WTC11 (cell line): Measurements from ENCODE around the gene MN1. TPM values are rescaled to one million over a fixed set of nuclear protein-coding genes. Genes with fewer than 3 reads are reported as not detected.

Source experiments
- ATAC-seq: fragments of 200-7000 bp; cut with Tn5 transposase; 2 replicates; pipeline ENCODE4 v1.10.0; 2021; ENCODE audit warnings: mild to moderate bottlenecking, moderate library complexity
- CTCF ChIA-PET: fragments of 300-600 bp; sonication (Branson Sonifier 250); formaldehyde crosslinking; loops from one replicate; lab custom pipeline; 2021; ENCODE audit warnings: antibody characterized with exemption; lab: Charles Lee
- POLR2A ChIA-PET: fragments of 350-600 bp; sonication (Branson Sonifier 250); formaldehyde crosslinking; loops from one replicate; lab custom pipeline; 2021; ENCODE audit warnings: antibody characterized with exemption; lab: Charles Lee
- DNase-seq: peaks from one replicate; pipeline ENCODE4 v3.0.0; 2021; ENCODE audit warnings: low spot score
- H3K27ac Mint-ChIP-seq: 2 replicates; pipeline ENCODE4 v1.8.0; 2021; ENCODE audit warnings: mixed read lengths
- H3K27me3 Mint-ChIP-seq: 2 replicates; pipeline ENCODE4 v1.8.0; 2021; ENCODE audit warnings: low read depth, mild to moderate bottlenecking, moderate library complexity, mixed read lengths
- H3K36me3 Mint-ChIP-seq: 2 replicates; pipeline ENCODE4 v1.8.0; 2021; ENCODE audit warnings: mixed read lengths
- H3K4me1 Mint-ChIP-seq: 2 replicates; pipeline ENCODE4 v1.8.0; 2022; ENCODE audit warnings: mixed read lengths
- H3K4me3 Mint-ChIP-seq: 2 replicates; pipeline ENCODE4 v1.8.0; 2021; ENCODE audit warnings: mild to moderate bottlenecking, moderate library complexity, mixed read lengths
- H3K9me3 Mint-ChIP-seq: 2 replicates; pipeline ENCODE4 v1.8.0; 2021; ENCODE audit warnings: mixed read lengths
- AFF4 ChIP-seq: sonication (generic); formaldehyde crosslinking; IDR thresholded peaks from 2 replicates; pipeline ENCODE4 v1.8.1; 2023; ENCODE audit warnings: mild to moderate bottlenecking, missing genetic modification reagents, borderline replicate concordance
- ARID4B ChIP-seq: sonication (generic); formaldehyde crosslinking; IDR thresholded peaks from 2 replicates; pipeline ENCODE4 v1.8.0; 2023; ENCODE audit warnings: missing genetic modification reagents, mild to moderate bottlenecking, borderline replicate concordance
- CREM ChIP-seq: sonication (generic); formaldehyde crosslinking; IDR thresholded peaks from 2 replicates; pipeline ENCODE4 v1.8.1; 2022; ENCODE audit warnings: mild to moderate bottlenecking, missing genetic modification reagents, moderate library complexity
- ETV6 ChIP-seq: sonication (generic); formaldehyde crosslinking; IDR thresholded peaks from 2 replicates; pipeline ENCODE4 v1.8.1; 2022; ENCODE audit warnings: mild to moderate bottlenecking, missing genetic modification reagents
- GABPB1 ChIP-seq: sonication (generic); formaldehyde crosslinking; IDR thresholded peaks from 2 replicates; pipeline ENCODE4 v1.8.1; 2023; ENCODE audit warnings: mild to moderate bottlenecking, missing genetic modification reagents
- HMGXB4 ChIP-seq: sonication (generic); formaldehyde crosslinking; IDR thresholded peaks from 2 replicates; pipeline ENCODE4 v1.8.1; 2023; ENCODE audit warnings: mild to moderate bottlenecking, moderate library complexity, missing genetic modification reagents
- JUN ChIP-seq: sonication (generic); formaldehyde crosslinking; IDR thresholded peaks from 2 replicates; pipeline ENCODE4 v1.8.0; 2023; ENCODE audit warnings: mild to moderate bottlenecking, missing genetic modification reagents
- MAX ChIP-seq: sonication (generic); formaldehyde crosslinking; IDR thresholded peaks from 2 replicates; pipeline ENCODE4 v1.8.0; 2022; ENCODE audit warnings: mild to moderate bottlenecking, missing genetic modification reagents
- MLX ChIP-seq: sonication (generic); formaldehyde crosslinking; IDR thresholded peaks from 2 replicates; pipeline ENCODE4 v1.8.1; 2023; ENCODE audit warnings: mild to moderate bottlenecking, missing genetic modification reagents, moderate library complexity
- MXD4 ChIP-seq: fragments of 250-450 bp; sonication (Bioruptor Pico); IDR thresholded peaks from 2 replicates; pipeline ENCODE4 v1.8.0; 2021; ENCODE audit warnings: mild to moderate bottlenecking, moderate library complexity, borderline replicate concordance
- MYBL2 ChIP-seq: sonication (generic); formaldehyde crosslinking; IDR thresholded peaks from 2 replicates; pipeline ENCODE4 v1.8.1; 2023; ENCODE audit warnings: mild to moderate bottlenecking, moderate library complexity, missing genetic modification reagents
- NFATC4 ChIP-seq: fragments of 250-450 bp; sonication (Bioruptor Pico); IDR thresholded peaks from 2 replicates; pipeline ENCODE4 v1.9.0; 2021; ENCODE audit warnings: mild to moderate bottlenecking
- NFYB ChIP-seq: sonication (generic); formaldehyde crosslinking; conservative IDR thresholded peaks from 2 replicates; pipeline ENCODE4 v1.8.0; 2022; ENCODE audit warnings: low read depth, missing genetic modification reagents
- NR2C2 ChIP-seq: sonication (generic); formaldehyde crosslinking; IDR thresholded peaks from 2 replicates; pipeline ENCODE4 v1.8.0; 2022; ENCODE audit warnings: mild to moderate bottlenecking, missing genetic modification reagents
- SMAD4 ChIP-seq: sonication (generic); formaldehyde crosslinking; IDR thresholded peaks from 2 replicates; pipeline ENCODE4 v1.8.0; 2022; ENCODE audit warnings: mild to moderate bottlenecking, missing genetic modification reagents
- SP1 ChIP-seq: sonication (generic); formaldehyde crosslinking; conservative IDR thresholded peaks from 2 replicates; pipeline ENCODE4 v1.8.1; 2022; ENCODE audit warnings: missing genetic modification reagents
- TEAD4 ChIP-seq: sonication (generic); formaldehyde crosslinking; IDR thresholded peaks from 2 replicates; pipeline ENCODE4 v1.8.0; 2022; ENCODE audit warnings: mild to moderate bottlenecking, missing genetic modification reagents
- ZNF219 ChIP-seq: sonication (generic); formaldehyde crosslinking; IDR thresholded peaks from 2 replicates; pipeline ENCODE4 v1.8.0; 2023; ENCODE audit warnings: missing genetic modification reagents, mild to moderate bottlenecking, borderline replicate concordance
- ZNF281 ChIP-seq: sonication (generic); formaldehyde crosslinking; IDR thresholded peaks from 2 replicates; pipeline ENCODE4 v1.8.0; 2023; ENCODE audit warnings: mild to moderate bottlenecking, missing genetic modification reagents
- ZNF396 ChIP-seq: fragments of 250-450 bp; sonication (Bioruptor Pico); IDR thresholded peaks from 2 replicates; pipeline ENCODE4 v1.8.0; 2021; ENCODE audit warnings: mild to moderate bottlenecking, moderate library complexity, borderline replicate concordance
- total RNA-seq: library from RNA; stranded (reverse); gene quantifications from 3 replicates; pipeline ENCODE4 v1.2.3, GENCODE V29; 2021

The MN1 gene
- total RNA-seq, 1 experiment from 2014 or later, result 21.3 TPM

- TF ChIP-seq AFF4 (CRISPR knock-in tag), result no peak
Measured at GRCh38 chr22:27808451-27809225, 7.1 kb upstream of the MN1 start (continued).

GRCh38 chr22:27805841-27806240 lies 4.3 kb upstream of the MN1 start:
- ChIA-PET POLR2A (no interaction called here), CTCF (interaction anchor here (0.7 kb wide), 1 partner anchor 83 kb away, joined by 3 read pairs; no protein-coding TSS in a partner anchor)
- Mint-ChIP-seq H3K4me3 (no peak overlapping the region), H3K27me3 (peaks cover 35% of the 10 kb centered on the region), H3K36me3 (no peaks in the 10 kb centered on the region), H3K4me1 (peaks cover 41% of the 10 kb centered on the region), H3K9me3 (no peaks in the 10 kb centered on the region), H3K27ac (no peak overlapping the region)
- no peak for ATAC-seq
- no peak for TF ChIP-seq NR2C2 (CRISPR knock-in tag)
- no peak for TF ChIP-seq TEAD4 (CRISPR knock-in tag)
- no peak for TF ChIP-seq NFATC4
- no peak for TF ChIP-seq MLX
- TF ChIP-seq CREM, result no peak
- TF ChIP-seq SP1 (CRISPR knock-in tag), result no peak
- no peak for TF ChIP-seq SMAD4 (CRISPR knock-in tag)
- no peak for TF ChIP-seq ETV6
- TF ChIP-seq MAX (CRISPR knock-in tag), result no peak
- no peak for TF ChIP-seq ZNF219 (CRISPR knock-in tag)
- TF ChIP-seq ZNF396 (CRISPR knock-in tag), result no peak
- no peak for TF ChIP-seq GABPB1 (CRISPR knock-in tag)
- TF ChIP-seq ZNF281 (CRISPR knock-in tag), result no peak
- TF ChIP-seq ARID4B, result no peak
- no peak for TF ChIP-seq JUN
- TF ChIP-seq HMGXB4 (CRISPR knock-in tag), result no peak
- TF ChIP-seq MYBL2 (CRISPR knock-in tag), result no peak
- TF ChIP-seq MXD4 (CRISPR knock-in tag), result no peak
- no peak for TF ChIP-seq NFYB (CRISPR knock-in tag)
- DNase-seq, result no peak
